SK-N-SH (cell line): Measurements from ENCODE around the gene SKA1.
"Not testable (repeated sequence)": the region's sequence is repeated elsewhere in the genome, so short reads cannot be mapped to it uniquely, and the experiment has no call there.

Source experiments
- CTCF ChIP-seq: fragments of 200-600 bp; sonication (generic); IDR thresholded peaks from 2 replicates; pipeline ENCODE4 v1.6.1; 2017; ENCODE audit warnings: antibody characterized with exemption, mild to moderate bottlenecking, moderate library complexity
- RXRA ChIP-seq: IDR thresholded peaks from 2 replicates; pipeline ENCODE4 v1.4.0; 2012; ENCODE audit warnings: low read depth, mild to moderate bottlenecking, borderline replicate concordance

DNA sequence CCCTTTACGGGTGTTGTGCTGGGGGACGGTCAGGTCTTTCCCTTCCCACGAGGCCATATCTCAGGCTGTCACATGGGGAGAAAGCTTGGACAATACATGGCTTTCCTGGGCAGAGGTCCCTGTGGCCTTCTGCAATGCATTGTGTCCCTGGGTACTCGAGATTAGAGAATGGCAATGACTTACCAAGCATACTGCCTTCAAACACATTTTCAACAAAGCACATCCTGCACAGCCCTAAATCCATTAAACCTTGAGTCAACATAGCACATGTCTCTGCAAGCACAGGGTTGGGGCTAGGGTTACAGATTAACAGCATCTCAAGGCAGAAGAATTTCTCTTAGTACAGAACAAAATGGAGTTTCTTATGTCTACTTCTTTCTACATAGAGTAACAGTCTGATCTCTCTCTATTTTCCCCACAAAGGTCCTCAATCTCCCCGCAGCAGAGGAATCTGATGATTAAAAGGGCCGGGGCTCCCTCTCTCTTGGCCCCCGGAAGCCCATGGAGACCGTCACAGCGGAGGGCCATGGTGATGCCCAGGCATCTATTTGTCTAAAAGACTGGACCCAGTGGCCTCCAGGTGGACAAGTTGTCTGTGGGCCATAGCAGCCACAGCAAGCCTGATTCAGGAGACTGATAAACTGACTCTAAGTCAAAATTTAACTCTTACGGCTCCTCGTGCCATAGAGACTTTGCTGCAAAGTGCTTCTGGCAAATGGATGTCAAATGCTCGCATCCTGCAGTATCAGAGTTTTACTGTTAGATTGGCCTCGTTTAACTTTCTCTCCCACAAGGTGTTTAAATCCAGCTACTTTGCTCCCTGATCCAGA is 30.1 kb downstream of the SKA1 start:
- TF ChIP-seq CTCF, RXRA: not testable (repeated sequence)
